ENCODE data around the gene CSNK2B. TPM values are rescaled to one million over a fixed set of nuclear protein-coding genes. Genes with fewer than 3 reads are reported as not detected.
"Not testable (repeated sequence)": the region's sequence is repeated elsewhere in the genome, so short reads cannot be mapped to it uniquely, and the experiment has no call there.

Gene CSNK2B
- polyA plus RNA-seq, 1 donor (not counting 4 experiments of a cell fraction or from before 2014, with no cell fraction given) = 43.7 TPM

- no peak overlapping the region for H2AFZ ChIP-seq (ENCODE audit: control insufficient read depth, low read length)
- TF ChIP-seq EZH2 (IDR thresholded peaks at IDR 0.05; ENCODE audit: low read length) (no peak), CTCF (optimal IDR thresholded peaks at IDR 0.05 in 1 of 3, IDR thresholded peaks at IDR 0.05 in 1 of 3, conservative IDR thresholded peaks at IDR 0.05 in 1 of 3; ENCODE audit: extremely low read depth in 1 of 3, insufficient read depth in 2 of 3, low read length in 3 of 3) (no peak)
- H3K4me2 ChIP-seq (ENCODE audit: control insufficient read depth, extremely low read depth, insufficient read depth, low read depth, low read length) = no peak overlapping the region
- no peaks in the 10 kb centered on the region for H3K27me3 ChIP-seq (ENCODE audit: control insufficient read depth, extremely low read depth, insufficient read depth, low read length)
- dilution Hi-C loops (cut with MboI; ENCODE audit: extremely low pct_ligation_motif_present, low sequenced_read_pairs) = no loop called here
- no peaks in the 10 kb centered on the region for H3K9me3 ChIP-seq (ENCODE audit: control insufficient read depth, low read depth, low read length)
- no peak for DNase-seq (ENCODE audit: low read depth, low spot score)
- no peaks in the 10 kb centered on the region for H3K36me3 ChIP-seq (ENCODE audit: control insufficient read depth in 2 of 2, extremely low read depth in 1 of 2, insufficient read depth in 2 of 2, low read length in 2 of 2)
- no peak overlapping the region for H3K9ac ChIP-seq (ENCODE audit: control insufficient read depth, extremely low read depth, insufficient read depth, low read length)
- H3K4me1 ChIP-seq (ENCODE audit: control insufficient read depth, extremely low read depth, insufficient read depth, low read length) = peaks cover 20% of the 10 kb centered on the region
- H3K9me1 ChIP-seq (ENCODE audit: control insufficient read depth, extremely low read depth, insufficient read depth, low read length) = no peaks in the 10 kb centered on the region
- H3K79me2 ChIP-seq (ENCODE audit: control insufficient read depth, insufficient read depth, low read length) = no peaks in the 10 kb centered on the region
- no peak overlapping the region for H3K27ac ChIP-seq (ENCODE audit: control insufficient read depth, insufficient read depth, low read length)
- no peaks in the 10 kb centered on the region for H4K20me1 ChIP-seq (ENCODE audit: control insufficient read depth, extremely low read depth, insufficient read depth, low read length)
- FAIRE-seq = no peak
- H3K4me3 ChIP-seq (ENCODE audit: control insufficient read depth in 2 of 3, extremely low read depth in 1 of 3, insufficient read depth in 2 of 3, low read depth in 1 of 3, low read length in 3 of 3) = no peak overlapping the region
Observed at GRCh38 chr6:31707701-31708100, 41.8 kb downstream of the CSNK2B start.

- Histone ChIP-seq H3K4me3 (ENCODE audit: control insufficient read depth in 2 of 3, extremely low read depth in 1 of 3, insufficient read depth in 2 of 3, low read depth in 1 of 3, low read length in 3 of 3) (no peak overlapping the region), H3K9me1 (ENCODE audit: control insufficient read depth, extremely low read depth, insufficient read depth, low read length) (no peaks in the 10 kb centered on the region), H2AFZ (ENCODE audit: control insufficient read depth, low read length) (no peak overlapping the region), H3K79me2 (ENCODE audit: control insufficient read depth, insufficient read depth, low read length) (no peaks in the 10 kb centered on the region), H3K27me3 (ENCODE audit: control insufficient read depth, extremely low read depth, insufficient read depth, low read length) (no peaks in the 10 kb centered on the region), H3K4me1 (ENCODE audit: control insufficient read depth, extremely low read depth, insufficient read depth, low read length) (peaks cover 20% of the 10 kb centered on the region), H3K36me3 (ENCODE audit: control insufficient read depth in 2 of 2, extremely low read depth in 1 of 2, insufficient read depth in 2 of 2, low read length in 2 of 2) (no peaks in the 10 kb centered on the region), H3K9ac (ENCODE audit: control insufficient read depth, extremely low read depth, insufficient read depth, low read length) (no peak overlapping the region), H3K9me3 (ENCODE audit: control insufficient read depth, low read depth, low read length) (no peaks in the 10 kb centered on the region), H4K20me1 (ENCODE audit: control insufficient read depth, extremely low read depth, insufficient read depth, low read length) (no peaks in the 10 kb centered on the region), H3K4me2 (ENCODE audit: control insufficient read depth, extremely low read depth, insufficient read depth, low read depth, low read length) (no peak overlapping the region), H3K27ac (ENCODE audit: control insufficient read depth, insufficient read depth, low read length) (no peak overlapping the region)
- DNase-seq (ENCODE audit: low read depth, low spot score) = no peak
- dilution Hi-C loops (cut with MboI; ENCODE audit: extremely low pct_ligation_motif_present, low sequenced_read_pairs) = no loop called here
- no peak for FAIRE-seq
- TF ChIP-seq EZH2 (IDR thresholded peaks at IDR 0.05; ENCODE audit: low read length) (no peak), CTCF (optimal IDR thresholded peaks at IDR 0.05 in 1 of 3, IDR thresholded peaks at IDR 0.05 in 1 of 3, conservative IDR thresholded peaks at IDR 0.05 in 1 of 3; ENCODE audit: extremely low read depth in 1 of 3, insufficient read depth in 2 of 3, low read length in 3 of 3) (no peak)
Observed at GRCh38 chr6:31708224-31708623, 42.3 kb downstream of the CSNK2B start.

GRCh38 chr6:31709157-31709556 lies 43.3 kb downstream of the CSNK2B start:
- not testable (repeated sequence) for DNase-seq (ENCODE audit: low read depth, low spot score); H4K20me1 ChIP-seq (ENCODE audit: control insufficient read depth, extremely low read depth, insufficient read depth, low read length)

More at GRCh38 chr6:31709157-31709556, 43.3 kb downstream of the CSNK2B start:
- dilution Hi-C loops (cut with MboI; ENCODE audit: extremely low pct_ligation_motif_present, low sequenced_read_pairs); H3K9me3 ChIP-seq (ENCODE audit: control insufficient read depth, low read depth, low read length); H3K4me2 ChIP-seq (ENCODE audit: control insufficient read depth, extremely low read depth, insufficient read depth, low read depth, low read length); H3K9me1 ChIP-seq (ENCODE audit: control insufficient read depth, extremely low read depth, insufficient read depth, low read length); H3K79me2 ChIP-seq (ENCODE audit: control insufficient read depth, insufficient read depth, low read length); H3K9ac ChIP-seq (ENCODE audit: control insufficient read depth, extremely low read depth, insufficient read depth, low read length); H3K27ac ChIP-seq (ENCODE audit: control insufficient read depth, insufficient read depth, low read length); H3K36me3 ChIP-seq (ENCODE audit: control insufficient read depth in 2 of 2, extremely low read depth in 1 of 2, insufficient read depth in 2 of 2, low read length in 2 of 2); H2AFZ ChIP-seq (ENCODE audit: control insufficient read depth, low read length); H3K4me3 ChIP-seq (ENCODE audit: control insufficient read depth in 2 of 3, extremely low read depth in 1 of 3, insufficient read depth in 2 of 3, low read depth in 1 of 3, low read length in 3 of 3); H3K27me3 ChIP-seq (ENCODE audit: control insufficient read depth, extremely low read depth, insufficient read depth, low read length); FAIRE-seq: not testable (repeated sequence)
- peaks cover 20% of the 10 kb centered on the region for H3K4me1 ChIP-seq (ENCODE audit: control insufficient read depth, extremely low read depth, insufficient read depth, low read length)

Measured in keratinocyte (primary cell).